ENCODE results near the gene AGPAT3. TPM values are rescaled to one million over a fixed set of nuclear protein-coding genes. Genes with fewer than 3 reads are reported as not detected.

Gene AGPAT3
- total and polyA plus RNA-seq, 10 of the 15 experiments (the other 5 are each of a cell fraction or from before 2014, with no cell fraction given), result 1.2 to 110 (median 30.8) TPM

DNA sequence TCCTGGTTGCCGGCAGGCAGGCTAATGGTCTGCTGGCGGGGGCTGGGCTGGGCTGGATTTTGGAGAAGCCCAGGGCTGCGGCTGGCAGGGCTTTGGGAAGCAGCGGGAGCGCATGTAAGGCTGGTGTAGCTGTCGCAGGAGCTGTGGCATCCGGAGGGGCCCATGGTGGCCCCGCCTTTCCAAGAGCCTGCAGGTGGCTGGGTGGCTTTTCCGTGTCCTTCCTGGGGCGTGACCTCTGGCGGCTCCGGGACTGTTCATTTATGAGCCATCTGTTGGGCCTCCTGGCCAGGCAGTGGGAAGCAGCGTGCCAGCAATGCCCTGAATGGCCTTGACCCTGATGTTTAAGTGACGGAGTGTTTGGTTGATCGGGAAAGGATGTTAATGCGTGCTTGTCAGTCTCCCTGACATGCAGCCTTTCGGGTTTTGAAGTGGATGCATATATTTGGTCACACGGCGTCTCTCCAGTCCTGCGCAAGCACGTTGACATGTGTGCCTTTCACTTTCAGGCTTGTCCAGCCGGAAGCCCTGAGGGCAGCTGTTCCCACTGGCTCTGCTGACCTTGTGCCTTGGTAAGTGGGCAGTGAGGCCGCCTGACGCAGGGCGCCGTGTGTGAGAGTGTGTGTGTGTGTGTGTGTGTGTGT lies 38.5 kb downstream of the AGPAT3 start:
- no TSS peak for BruUV-seq (replicated peaks)
- no peak for TF ChIP-seq SUZ12 (IDR thresholded peaks at IDR 0.05; ENCODE audit: unreplicated experiment)
- no peak for TF ChIP-seq TBL1XR1 (IDR thresholded peaks at IDR 0.05; ENCODE audit: low read depth, low read length)
- TF ChIP-seq POLR2AphosphoS2 (IDR thresholded peaks at IDR 0.05; ENCODE audit: low read depth, low read length), result no peak
- TF ChIP-seq, protein P1, sequence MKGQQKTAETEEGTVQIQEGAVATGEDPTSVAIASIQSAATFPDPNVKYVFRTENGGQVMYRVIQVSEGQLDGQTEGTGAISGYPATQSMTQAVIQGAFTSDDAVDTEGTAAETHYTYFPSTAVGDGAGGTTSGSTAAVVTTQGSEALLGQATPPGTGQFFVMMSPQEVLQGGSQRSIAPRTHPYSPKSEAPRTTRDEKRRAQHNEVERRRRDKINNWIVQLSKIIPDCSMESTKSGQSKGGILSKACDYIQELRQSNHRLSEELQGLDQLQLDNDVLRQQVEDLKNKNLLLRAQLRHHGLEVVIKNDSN (IDR thresholded peaks at IDR 0.05; ENCODE audit: borderline replicate concordance, extremely low read length, insufficient read depth, low read depth, low read length), result no peak
- TF ChIP-seq, protein P2, sequence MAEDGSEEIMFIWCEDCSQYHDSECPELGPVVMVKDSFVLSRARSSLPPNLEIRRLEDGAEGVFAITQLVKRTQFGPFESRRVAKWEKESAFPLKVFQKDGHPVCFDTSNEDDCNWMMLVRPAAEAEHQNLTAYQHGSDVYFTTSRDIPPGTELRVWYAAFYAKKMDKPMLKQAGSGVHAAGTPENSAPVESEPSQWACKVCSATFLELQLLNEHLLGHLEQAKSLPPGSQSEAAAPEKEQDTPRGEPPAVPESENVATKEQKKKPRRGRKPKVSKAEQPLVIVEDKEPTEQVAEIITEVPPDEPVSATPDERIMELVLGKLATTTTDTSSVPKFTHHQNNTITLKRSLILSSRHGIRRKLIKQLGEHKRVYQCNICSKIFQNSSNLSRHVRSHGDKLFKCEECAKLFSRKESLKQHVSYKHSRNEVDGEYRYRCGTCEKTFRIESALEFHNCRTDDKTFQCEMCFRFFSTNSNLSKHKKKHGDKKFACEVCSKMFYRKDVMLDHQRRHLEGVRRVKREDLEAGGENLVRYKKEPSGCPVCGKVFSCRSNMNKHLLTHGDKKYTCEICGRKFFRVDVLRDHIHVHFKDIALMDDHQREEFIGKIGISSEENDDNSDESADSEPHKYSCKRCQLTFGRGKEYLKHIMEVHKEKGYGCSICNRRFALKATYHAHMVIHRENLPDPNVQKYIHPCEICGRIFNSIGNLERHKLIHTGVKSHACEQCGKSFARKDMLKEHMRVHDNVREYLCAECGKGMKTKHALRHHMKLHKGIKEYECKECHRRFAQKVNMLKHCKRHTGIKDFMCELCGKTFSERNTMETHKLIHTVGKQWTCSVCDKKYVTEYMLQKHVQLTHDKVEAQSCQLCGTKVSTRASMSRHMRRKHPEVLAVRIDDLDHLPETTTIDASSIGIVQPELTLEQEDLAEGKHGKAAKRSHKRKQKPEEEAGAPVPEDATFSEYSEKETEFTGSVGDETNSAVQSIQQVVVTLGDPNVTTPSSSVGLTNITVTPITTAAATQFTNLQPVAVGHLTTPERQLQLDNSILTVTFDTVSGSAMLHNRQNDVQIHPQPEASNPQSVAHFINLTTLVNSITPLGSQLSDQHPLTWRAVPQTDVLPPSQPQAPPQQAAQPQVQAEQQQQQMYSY (CRISPR knock-in tag; IDR thresholded peaks at IDR 0.05), result no peak
- TF ChIP-seq CREM (IDR thresholded peaks at IDR 0.05; ENCODE audit: low read depth), result no peak
- no peak for TF ChIP-seq EP300 (IDR thresholded peaks at IDR 0.05; ENCODE audit: borderline replicate concordance in 1 of 2, control insufficient read depth in 1 of 2, low read depth in 2 of 2, low read length in 2 of 2)
- no peak for TF ChIP-seq ESRRA (IDR thresholded peaks at IDR 0.05; ENCODE audit: low read length)
- TF ChIP-seq FOS (IDR thresholded peaks at IDR 0.05; ENCODE audit: borderline replicate concordance, extremely low read depth, insufficient read length), result no peak
- TF ChIP-seq POLR2A (IDR thresholded peaks at IDR 0.05; ENCODE audit: low read depth, low read length), result no peak
- TF ChIP-seq NFIC (IDR thresholded peaks at IDR 0.05; ENCODE audit: low read depth, low read length), result no peak
- TF ChIP-seq CHD4 (IDR thresholded peaks at IDR 0.05), result no peak
- no peak for TF ChIP-seq KAT2A (conservative IDR thresholded peaks at IDR 0.05; ENCODE audit: control insufficient read depth, low read depth, low read length)
- TF ChIP-seq, protein P3, sequence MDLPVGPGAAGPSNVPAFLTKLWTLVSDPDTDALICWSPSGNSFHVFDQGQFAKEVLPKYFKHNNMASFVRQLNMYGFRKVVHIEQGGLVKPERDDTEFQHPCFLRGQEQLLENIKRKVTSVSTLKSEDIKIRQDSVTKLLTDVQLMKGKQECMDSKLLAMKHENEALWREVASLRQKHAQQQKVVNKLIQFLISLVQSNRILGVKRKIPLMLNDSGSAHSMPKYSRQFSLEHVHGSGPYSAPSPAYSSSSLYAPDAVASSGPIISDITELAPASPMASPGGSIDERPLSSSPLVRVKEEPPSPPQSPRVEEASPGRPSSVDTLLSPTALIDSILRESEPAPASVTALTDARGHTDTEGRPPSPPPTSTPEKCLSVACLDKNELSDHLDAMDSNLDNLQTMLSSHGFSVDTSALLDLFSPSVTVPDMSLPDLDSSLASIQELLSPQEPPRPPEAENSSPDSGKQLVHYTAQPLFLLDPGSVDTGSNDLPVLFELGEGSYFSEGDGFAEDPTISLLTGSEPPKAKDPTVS (IDR thresholded peaks at IDR 0.05; ENCODE audit: low read depth, low read length), result no peak

More for the DNA sequence above, 38.5 kb downstream of the AGPAT3 start:
- ChIA-PET RAD21 (ENCODE audit: unreplicated experiment) (interaction anchor here (1.1 kb wide), 1 partner anchor 20 kb away, joined by 4 read pairs; no protein-coding TSS in a partner anchor), POLR2A (interaction anchor here (1.3 kb wide), 1 partner anchor 10 kb away, joined by 5 read pairs; no protein-coding TSS in a partner anchor), CTCF (no interaction called here), SMC1A (ENCODE audit: uncharacterized antibody, unreplicated experiment) (interaction anchor here (1.1 kb wide), 1 partner anchor 15 kb away, joined by 3 read pairs; no protein-coding TSS in a partner anchor)
- Histone ChIP-seq H3K36me3 (ENCODE audit: control insufficient read depth in 2 of 2, insufficient read depth in 2 of 2, low read length in 1 of 2) (peaks cover 14 to 15% of the 10 kb centered on the region in 2 experiments), H4K20me1 (ENCODE audit: control insufficient read depth, insufficient read depth) (no peaks in the 10 kb centered on the region; the same call in 1 of the 2 replicates), H2AFZ (ENCODE audit: control insufficient read depth, low read depth, low read length) (no peak overlapping the region), H3K9ac (ENCODE audit: control insufficient read depth, insufficient read depth, low read length) (no peak overlapping the region), H3K4me3 (no peak overlapping the region), H3K79me2 (ENCODE audit: control insufficient read depth, insufficient read depth, low read length) (peaks cover 28% of the 10 kb centered on the region), H3K27ac (ENCODE audit: control insufficient read depth, insufficient read depth) (no peak overlapping the region), H3K27me3 (replicated peaks in 1 of 2; ENCODE audit: control insufficient read depth in 2 of 2, insufficient read depth in 2 of 2, low read length in 1 of 2) (no peaks in the 10 kb centered on the region), H3K4me1 (ENCODE audit: control insufficient read depth, insufficient read depth, low read length) (no peaks in the 10 kb centered on the region), H3K4me2 (ENCODE audit: control insufficient read depth, insufficient read depth) (no peak overlapping the region), H3K9me3 (replicated peaks; ENCODE audit: control insufficient read depth, insufficient read depth, low read length) (no peaks in the 10 kb centered on the region; the same call in 2 of the 3 replicates)
- FAIRE-seq, result no peak
- ATAC-seq, result no peak
- no peak for DNase-seq (ENCODE audit: low read depth, low spot score)
- in situ Hi-C loops (cut with MboI), result no loop called here
- intact Hi-C loops (cut with micrococcal nuclease; ENCODE audit: unreplicated experiment), result no loop called here
- 96% methylated on average over 26 of the region's 26 CpGs for WGBS (ENCODE audit: insufficient coverage, insufficient replicate concordance, low lambda C conversion rate, missing lambda C conversion rate)
